Muscle of arm (tissue), 14 donors: Measurements from ENCODE around the gene QTRT2. TPM values are rescaled to one million over a fixed set of nuclear protein-coding genes. Genes with fewer than 3 reads are reported as not detected.

ENCODE experiments used
- DNase-seq: peaks from one replicate; pipeline ENCODE4 v3.0.0-alpha.2; 2013
- long read RNA-seq, 11 donors: transcript quantifications; one replicate each; lab custom pipeline, GENCODE V29; 2026
- polyA plus RNA-seq, 12 donors: library from polyadenylated mRNA; unstranded; fragments of 120-200 nt; gene quantifications; one replicate each; pipeline ENCODE4 v1.2.1, GENCODE V29; 2013; ENCODE audit not compliant: insufficient read length in 12 of 12

Gene QTRT2
- 10 to 100 TPM in 11 of 12 donors, not detected in 1; 11.3 to 24.3 (median 15.1) TPM for polyA plus RNA-seq
- long read RNA-seq, donor 1, partial matches to known transcripts: 0 of 4 reads
- long read RNA-seq, donor 1, other reads (novel, unspliced or antisense): 0 of 4 reads
- long read RNA-seq, donor 2: 0 reads
- long read RNA-seq, donor 3, partial matches to known transcripts: 0 of 1 reads
- long read RNA-seq, donor 3, other reads (novel, unspliced or antisense): 0 of 1 reads
- long read RNA-seq, donor 4: 0 reads
- long read RNA-seq, donor 5, full-length matches to known transcripts: 3 of 3 reads
- long read RNA-seq, donor 5, partial matches to known transcripts: 0 of 3 reads
- long read RNA-seq, donor 5, other reads (novel, unspliced or antisense): 0 of 3 reads
- long read RNA-seq, donor 6: 0 reads
- long read RNA-seq, donor 7: 0 reads
- long read RNA-seq, donor 8, partial matches to known transcripts: 0 of 1 reads
- long read RNA-seq, donor 8, other reads (novel, unspliced or antisense): 0 of 1 reads
- long read RNA-seq, donor 9: 0 reads
- long read RNA-seq, donor 10, partial matches to known transcripts: 0 of 1 reads
- long read RNA-seq, donor 10, other reads (novel, unspliced or antisense): 0 of 1 reads
- long read RNA-seq, donor 11, full-length matches to known transcripts: 1 of 1 reads
- long read RNA-seq, donor 11, partial matches to known transcripts: 0 of 1 reads
- long read RNA-seq, donor 11, other reads (novel, unspliced or antisense): 0 of 1 reads

DNA sequence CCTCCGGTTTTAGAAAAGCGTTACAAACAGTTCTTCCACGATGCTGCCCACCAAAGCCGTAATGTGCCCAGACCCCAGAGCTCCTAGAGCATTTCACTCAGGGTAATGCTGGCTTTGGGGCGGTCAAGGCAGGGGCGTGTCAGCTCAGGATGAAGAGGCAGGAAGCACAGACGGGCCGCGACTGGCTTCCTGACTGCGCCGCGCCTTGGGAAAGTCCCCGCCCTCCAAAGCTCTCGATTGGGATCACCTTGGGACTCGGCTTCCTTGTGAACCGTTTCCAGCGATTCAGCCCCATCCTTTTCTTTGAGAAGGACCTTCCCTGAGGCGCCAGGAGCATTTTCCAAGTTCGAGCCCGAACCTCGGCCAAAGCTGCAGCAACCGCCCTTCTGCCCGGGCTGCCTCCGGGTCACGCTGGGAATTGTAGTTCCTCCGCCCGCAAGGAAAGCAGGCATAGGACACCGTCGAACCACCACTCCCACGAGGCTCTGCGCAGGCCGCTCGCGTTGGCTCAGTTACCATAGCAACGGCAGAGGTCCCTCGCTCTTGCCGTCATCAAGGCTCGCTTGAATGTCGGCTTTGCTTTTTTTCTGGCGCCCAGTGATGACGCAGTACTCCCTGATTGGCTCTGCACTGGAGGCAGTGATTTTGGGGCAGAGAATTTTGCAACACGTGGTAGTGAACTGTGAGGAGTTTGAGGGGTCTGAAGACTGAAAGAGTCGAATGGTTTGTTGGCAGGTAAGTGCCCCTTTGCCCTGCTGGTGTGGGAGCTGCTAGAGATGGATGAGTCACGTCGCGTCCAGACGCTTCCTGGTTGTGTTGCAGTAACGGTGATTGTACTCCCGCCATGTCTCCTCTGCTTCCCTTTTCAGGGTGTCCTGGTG, at the start of gene QTRT2, which contains the start of gene CCDC191:
Gene QTRT2, plus strand, starts transcription at position 608 of the 881 bp plus-strand sequence. CDS start 8,521 bp downstream, outside the sequence.
Gene CCDC191, minus strand, starts transcription at position 397 of the 881 bp plus-strand sequence. Its CDS starts 60 bp downstream, at position 337.
- DNase-seq: peak; percentile 100

DNA sequence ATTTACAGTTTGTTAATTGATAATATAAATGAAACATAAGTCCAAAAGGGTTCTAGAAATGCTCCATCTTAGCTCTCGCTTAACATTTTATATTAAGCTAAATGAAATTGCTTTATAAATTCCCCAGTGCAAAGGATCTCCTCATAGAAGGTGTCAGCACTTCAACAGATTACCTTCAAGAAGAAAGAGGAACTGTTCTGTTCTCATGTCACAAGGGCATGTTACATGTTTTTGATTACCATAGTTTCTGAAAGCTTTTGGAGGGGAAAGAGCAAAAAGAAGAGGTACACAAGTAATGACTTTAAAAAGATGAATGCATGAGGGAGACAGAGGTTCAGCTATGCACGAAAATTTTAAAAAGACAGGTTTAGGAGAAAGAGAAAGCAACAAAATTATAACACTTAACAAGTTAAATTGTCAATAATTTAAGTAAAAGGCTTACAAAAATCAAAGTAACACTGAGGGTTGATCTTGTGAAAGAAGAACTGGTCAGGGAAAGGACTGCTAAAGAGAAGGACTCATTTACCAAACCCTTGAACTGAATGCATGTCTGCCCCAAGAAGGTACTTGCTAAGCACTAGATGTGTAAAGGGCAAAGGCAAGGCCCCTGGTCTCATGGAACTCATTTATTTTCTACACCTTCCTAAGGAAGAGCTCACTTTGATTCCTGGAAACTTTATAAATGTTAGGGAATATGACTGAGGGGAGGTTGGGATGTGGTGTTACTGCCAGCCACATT, 45.3 kb upstream of the QTRT2 start:
- DNase-seq: no peak

DNA sequence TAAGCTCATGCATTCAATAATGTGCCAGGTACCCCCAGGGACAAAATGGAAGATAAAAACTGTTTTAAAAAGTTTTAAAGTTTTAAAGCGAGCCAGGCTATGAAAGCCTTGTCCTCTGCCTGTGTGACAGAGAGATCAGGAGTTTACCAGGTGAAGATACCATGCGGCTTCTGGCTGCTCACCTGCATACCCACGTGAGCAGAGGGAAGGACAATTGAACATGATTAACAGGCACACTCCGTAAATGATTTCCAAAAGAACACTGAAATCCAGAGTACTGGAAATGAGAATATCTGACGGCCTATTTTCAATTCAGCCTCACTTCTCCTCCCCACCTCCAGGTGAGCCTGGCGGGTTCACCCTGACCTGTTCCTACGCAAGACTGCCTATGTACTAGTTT, 42.3 kb upstream of the QTRT2 start:
- no peak for DNase-seq

DNA sequence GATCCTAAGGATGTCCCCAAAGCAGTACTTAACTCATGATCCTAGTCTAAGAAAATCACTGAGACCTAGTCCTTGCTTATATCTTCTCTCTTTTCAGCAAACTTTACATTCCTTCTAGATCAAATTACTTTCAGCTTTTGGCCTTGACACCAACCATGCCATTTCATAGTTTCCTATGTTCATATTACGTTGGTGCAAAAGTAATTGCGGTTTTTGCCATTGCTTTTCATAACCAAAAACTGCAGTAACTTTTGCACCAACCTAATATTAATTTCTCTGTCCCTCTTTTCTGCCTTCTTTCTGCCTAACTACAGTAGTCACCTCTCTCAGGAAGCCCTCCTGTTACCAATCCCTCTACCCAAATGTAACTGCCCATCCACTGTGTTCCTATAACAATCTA, 37.1 kb upstream of the QTRT2 start:
- DNase-seq: no peak

DNA sequence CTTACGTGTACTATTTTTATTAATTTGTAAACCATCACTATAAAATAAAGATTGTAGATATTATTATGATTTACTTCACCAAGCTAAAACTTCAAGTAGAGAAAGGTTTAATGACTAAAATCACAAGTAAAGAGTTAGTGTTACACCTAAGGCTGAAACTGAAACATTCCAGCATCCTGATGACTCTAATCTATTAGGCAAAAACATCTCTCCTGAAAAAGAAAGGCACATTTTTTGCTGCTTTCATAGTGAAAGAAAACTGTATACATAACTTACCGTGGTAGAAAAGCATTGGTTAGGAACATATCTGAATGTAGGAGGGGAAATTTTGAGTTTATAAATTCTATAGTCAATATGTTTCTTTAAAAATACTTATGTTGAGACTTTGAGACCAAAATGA, 35.6 kb upstream of the QTRT2 start:
- no peak for DNase-seq

DNA sequence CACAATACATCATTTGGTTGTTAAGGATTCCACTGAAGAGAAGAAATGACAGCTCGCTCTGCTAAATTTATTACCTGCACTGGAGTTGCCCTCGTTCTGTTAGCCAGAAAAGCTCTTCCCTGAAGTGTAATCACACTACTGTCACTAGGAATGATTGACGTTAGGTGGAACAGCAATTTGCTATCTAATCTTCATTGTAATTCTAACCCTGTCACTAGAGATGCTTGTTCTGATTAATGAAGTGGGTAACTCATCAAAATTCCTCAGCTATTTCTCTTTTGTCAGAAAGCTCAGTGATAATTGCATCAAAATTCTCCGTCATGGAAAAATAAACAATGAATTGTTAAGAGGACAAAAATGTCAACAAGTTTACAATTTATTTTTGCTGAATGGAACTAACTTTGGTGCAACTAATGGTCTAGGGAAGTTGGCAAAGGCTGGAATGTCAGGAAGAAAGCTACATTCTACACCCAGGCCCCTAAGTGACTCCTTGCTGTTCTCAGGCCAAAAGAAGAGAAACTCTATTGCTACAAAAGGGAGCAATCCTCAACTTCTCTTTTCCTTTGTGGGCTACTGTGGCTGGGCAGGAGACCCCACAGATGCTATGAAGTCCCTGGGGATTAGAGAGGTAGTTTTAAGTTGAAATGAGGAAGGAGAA, 34.3 kb upstream of the QTRT2 start:
- no peak for DNase-seq

DNA sequence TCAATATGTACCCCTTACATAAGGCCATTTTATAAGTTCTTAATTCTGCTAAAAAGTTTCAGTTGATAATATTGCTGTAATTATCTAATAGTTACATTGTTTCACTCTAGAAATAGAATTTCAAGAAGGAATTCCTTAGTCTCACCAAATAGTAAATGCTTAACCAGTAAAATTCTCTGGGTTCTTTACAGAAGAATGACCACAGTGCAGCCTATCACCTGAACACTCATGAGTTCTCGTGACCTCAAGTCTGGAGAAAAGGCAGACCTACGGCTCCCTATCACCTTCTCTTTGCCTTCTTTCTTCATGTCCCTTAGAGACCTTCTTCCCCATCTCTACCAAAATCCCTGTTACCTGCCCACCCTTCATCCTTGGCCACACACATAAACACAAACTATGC, 31.1 kb upstream of the QTRT2 start:
- DNase-seq: no peak

DNA sequence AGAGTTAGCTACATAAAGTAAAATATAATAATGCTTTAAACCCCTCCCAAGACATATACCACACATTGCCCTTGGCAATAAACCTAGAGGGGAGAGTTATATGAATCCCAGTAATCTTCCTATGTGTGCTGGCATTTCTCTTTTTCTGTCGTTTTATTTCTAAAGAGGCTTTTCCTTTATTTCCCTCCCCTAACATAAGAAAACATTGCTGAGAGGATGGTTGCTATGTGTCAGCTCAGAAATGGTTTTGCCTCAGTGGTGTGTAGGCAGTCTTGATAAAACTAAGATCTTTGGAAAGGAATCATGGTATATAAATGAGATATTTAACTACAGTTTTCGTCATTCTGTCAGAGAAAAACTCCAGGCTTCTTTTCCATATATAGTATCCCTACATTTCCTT, 30.2 kb upstream of the QTRT2 start:
- DNase-seq: no peak

DNA sequence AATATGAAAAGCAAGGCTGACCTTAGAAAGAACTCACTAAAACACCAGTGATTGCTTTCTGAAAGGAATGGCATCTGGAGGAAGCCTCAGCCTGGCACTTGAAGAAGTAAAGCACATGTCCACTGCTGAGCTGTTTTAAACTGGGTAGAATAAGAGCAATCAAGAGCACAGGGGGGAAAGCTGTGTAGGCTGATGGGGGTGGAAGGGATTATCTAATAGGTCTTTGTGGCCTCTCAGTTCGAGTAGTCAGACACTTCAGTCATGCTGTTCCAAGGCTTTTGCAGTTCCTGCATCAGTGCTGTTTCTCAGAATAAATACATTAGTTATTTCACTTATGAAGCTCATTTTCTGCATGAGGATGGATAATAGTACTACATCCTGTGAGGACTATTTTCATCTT, 22.8 kb upstream of the QTRT2 start:
- DNase-seq: no peak

DNA sequence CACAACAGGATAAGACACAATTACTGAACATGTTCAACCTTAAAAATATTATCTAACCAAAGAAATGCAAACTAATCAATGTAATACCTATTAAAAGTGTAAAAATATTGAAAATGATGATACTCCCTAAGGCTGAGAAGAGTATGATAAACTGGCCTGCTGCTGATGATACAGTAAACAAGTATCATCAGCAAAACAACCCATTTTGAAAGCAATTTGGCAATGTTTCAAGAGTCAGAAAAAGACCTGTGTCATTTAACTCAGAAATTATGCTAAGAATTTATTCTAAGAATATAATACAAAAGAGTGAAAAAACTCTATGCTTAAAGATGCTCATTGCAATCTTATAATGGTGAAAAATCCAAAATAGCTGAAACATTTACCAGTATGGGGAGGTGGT, 22.3 kb upstream of the QTRT2 start:
- DNase-seq: no peak

DNA sequence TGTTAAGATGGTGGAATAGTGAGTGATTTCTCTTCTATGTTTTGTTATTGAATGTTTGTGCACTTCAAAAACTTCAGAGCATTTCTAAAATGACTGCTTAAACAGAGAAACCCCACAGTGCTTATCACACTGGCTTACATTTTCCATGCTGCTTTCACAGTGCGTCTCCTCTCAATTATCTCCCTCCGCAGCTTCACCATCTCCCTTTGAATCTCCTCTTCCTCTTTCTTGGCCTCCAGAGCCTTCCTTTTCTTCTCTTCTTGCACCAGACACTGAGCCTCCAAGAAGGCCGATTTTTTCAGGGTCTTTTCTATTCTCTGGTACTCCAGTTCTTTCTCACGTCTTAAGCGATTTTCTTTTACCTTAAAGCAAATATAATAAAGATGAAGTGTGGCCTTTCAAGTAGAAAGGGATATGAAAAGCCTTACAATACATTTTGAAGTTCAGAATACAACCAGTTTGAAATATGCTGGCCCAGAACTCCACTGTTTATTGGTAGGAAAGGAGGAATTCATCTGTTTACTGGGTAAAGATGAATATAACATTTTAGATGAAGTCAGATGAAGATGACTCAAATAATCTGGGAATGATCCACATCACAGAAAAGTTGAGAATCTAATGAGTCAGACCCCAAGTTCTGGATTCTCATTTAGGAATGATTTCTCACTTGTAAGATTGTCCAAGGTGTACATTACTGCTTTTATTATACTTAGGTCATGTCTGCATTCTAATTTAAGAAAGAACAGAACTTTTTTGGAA, 21.6 kb upstream of the QTRT2 start:
- DNase-seq: no peak

DNA sequence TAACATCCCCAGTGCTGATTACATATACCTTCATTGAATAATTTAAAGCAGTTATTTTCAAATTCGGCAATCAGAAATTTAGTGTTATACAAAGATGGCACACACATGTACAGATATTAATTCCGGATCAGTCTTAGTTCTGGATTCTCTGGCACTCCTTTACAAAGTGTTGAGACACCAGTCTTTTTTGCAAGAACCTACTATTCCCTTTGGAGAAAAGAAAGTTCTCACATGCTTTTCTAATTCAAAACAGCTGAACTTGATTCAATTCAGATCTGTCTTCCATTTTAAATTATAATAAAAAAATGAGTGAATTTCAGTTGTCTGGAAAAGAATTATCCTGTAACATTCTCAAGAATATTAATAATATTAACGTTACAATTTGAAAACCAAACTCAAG, 20.6 kb upstream of the QTRT2 start:
- no peak for DNase-seq

DNA sequence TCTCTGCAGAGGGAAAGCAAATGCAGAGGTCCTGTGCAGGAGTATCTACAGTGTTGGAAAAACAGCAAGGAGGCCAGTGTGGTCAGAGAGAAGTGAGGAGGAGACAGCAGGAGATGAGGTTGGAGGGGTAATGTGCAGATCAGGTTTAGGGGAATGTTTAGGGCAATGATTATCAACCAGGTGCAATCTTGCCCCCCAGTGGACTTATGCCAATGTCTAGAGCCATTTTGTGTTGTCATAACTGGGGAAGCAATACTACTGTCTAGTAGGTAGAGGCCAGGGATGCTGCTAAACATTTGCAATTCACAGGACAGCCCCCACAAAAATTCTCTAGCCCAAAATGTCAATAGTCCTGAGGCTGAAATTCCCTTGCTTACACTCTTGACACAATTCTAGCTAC, 13.3 kb upstream of the QTRT2 start:
- DNase-seq: no peak

DNA sequence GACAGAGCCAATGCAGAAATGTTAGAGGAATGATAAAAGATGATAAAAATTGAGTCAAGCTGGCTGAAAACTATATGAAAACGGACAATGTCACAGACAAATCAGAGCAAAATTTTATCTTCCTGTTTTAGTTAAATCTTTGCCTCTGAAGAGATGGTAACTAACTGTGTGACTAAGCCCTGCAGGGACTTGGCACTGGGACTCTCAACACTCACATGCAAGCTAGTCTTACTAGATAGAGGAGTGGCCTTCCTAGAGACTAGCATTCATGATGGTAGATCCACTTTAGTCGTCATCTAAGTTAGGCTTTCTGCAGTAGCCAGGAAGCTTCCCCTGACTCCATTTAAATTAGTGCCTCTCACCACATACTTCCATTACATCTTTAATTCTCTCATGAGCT, 4.3 kb upstream of the QTRT2 start:
- no peak for DNase-seq

DNA sequence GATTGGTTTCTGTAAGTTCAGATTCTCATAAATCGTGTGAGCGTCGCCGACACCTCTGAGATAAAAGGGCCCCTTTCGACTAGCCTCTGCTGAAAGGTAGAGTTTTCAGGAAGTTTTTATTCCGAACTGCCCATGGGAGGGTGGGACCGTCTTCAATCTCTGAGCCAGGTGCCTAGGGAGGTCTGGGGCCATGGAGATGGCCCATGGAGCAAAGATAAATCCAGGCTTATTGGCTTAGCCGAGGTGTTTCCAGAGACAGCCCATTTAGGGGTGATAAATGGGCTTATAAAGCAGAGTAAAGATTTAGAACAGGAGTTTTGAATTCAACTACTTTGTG, 442 bp downstream of the QTRT2 start:
- no peak for DNase-seq

DNA sequence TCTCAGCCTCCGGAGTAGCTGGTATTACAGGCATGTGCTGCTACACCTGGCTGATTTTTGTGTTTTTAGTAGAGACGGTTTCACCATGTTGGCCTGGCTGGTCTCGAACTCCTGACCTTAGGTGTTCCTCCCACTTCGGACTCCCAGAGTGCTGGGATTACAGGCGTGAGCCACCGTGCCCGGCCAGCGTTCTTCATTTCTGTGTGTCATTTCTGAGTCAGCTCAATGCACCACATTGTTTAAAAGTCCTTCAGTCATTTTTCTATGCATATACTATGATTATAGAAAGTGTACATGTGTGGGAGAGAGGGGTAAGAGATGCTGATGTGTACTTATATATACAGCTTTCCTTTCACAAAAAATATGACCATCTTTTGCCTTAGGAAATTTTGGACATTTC, 2.1 kb downstream of the QTRT2 start:
- DNase-seq: no peak

DNA sequence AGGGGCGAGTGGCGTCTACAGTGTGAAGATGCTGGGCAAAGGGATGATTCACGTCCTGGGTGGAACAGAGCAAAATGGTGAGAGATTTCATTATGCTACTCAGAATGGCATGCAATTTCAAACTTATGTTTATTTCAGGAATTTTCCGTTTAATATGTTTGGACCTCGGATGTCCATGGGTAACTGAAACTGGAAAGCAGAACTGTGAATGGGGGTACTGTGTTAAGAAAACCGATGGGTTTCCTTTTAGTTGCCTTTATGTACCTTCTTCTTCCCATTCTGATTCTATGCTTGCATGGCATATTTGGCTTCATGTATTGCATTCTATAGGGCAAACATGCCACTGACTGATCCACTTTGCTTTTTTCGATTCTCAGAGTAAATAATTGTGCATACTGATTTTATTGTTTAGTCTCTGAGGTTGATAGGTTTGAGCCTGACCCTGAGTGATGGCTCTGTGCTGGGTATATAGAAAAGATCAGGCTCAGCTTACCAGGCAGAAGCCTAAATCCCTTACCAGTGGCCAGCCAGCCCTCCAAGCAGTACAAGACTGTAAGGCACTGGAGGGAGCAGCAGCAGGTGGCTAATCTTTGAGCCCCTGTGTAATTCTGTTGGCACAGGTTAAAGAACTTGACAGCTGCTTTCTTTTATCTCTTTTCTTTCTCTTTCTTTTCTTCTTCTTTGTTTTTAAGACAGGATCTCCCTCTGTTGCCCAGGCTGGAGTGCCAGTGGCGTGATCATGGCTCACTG, 4.5 kb downstream of the QTRT2 start:
- DNase-seq: no peak

DNA sequence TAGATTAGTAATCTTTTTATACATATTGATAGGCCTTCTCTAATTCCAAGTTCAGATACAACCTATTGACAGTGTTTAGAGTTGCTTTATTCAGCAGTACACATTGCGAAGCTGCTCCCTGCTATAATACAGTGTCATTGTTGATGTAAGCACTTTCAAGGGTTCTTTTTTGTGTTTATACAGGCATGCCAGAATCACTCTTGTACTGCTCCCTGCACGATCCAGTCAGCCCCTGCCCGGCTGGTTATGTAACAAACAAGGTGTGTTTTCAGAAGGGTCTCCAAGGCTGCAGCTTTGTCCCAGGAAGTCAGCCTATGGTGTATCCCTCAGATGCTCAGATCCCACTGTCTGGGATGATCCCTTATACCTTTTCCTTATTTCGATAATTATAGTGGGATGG, 11.3 kb downstream of the QTRT2 start:
- DNase-seq: no peak

DNA sequence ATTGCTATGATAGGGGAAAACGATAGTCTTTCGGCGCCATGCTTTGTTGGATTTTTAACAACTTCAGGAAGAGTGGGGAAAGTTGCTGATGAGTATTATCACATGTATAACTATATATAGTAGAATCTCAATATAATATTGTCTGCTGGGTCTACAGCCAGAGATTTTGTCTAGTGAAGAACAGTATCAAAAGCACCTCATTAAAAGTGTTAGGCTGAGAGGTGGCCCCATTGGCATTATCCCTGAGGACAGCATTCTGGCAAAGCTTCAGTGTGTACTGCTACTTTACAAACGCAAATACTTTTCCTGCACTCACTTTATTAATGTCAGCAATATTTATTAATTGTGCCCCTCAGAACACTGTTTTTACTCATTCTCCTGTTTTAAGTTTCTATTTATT, 11.8 kb downstream of the QTRT2 start:
- DNase-seq: no peak
